HG03066 (cell line): ENCODE measurements around the gene SH2D3C.
A peak's percentile ranks its signal among the peaks of the same experiment; 100 is the strongest.

Experiments
- ATAC-seq: cut with Tn5 transposase; IDR thresholded peaks from one replicate; pipeline ENCODE4 v1.9.1; 2021; ENCODE audit warnings: low read depth; ENCODE audit not compliant: unreplicated experiment

The SH2D3C gene

GRCh38 chr9:127723444-127723843 is 55.0 kb downstream of the SH2D3C start:
- ATAC-seq: no peak

GRCh38 chr9:127723013-127723412 is 55.5 kb downstream of the SH2D3C start:
- ATAC-seq: no peak

GRCh38 chr9:127722055-127722745 is 56.3 kb downstream of the SH2D3C start:
- no peak for ATAC-seq

GRCh38 chr9:127721391-127721821 is 57.1 kb downstream of the SH2D3C start:
- ATAC-seq: no peak

GRCh38 chr9:127720865-127721227 is 57.6 kb downstream of the SH2D3C start:
- ATAC-seq: no peak

GRCh38 chr9:127720031-127720864 is 58.2 kb downstream of the SH2D3C start:
- ATAC-seq: no peak

- no peak for ATAC-seq
These were observed 60.7 kb downstream of the SH2D3C start for GRCh38 chr9:127717766-127718165.

GRCh38 chr9:127716412-127716811 is 62.1 kb downstream of the SH2D3C start:
- no peak for ATAC-seq

- ATAC-seq: peak; percentile 87
These were observed 62.8 kb downstream of the SH2D3C start, which contains the start of the genes PTRH1 and TTC16 for GRCh38 chr9:127715470-127716337. TSS of gene PTRH1 (minus strand) at chr9:127715663. CDS start at chr9:127715639, 24 bp downstream. TSS of gene TTC16 (plus strand) at chr9:127716079. CDS start at chr9:127716146, 67 bp downstream.

- peak; percentile 8 for ATAC-seq
These were observed 63.5 kb downstream of the SH2D3C start for GRCh38 chr9:127714951-127715469.

- ATAC-seq: no peak
These were observed 64.3 kb downstream of the SH2D3C start for GRCh38 chr9:127714020-127714750.

- no peak for ATAC-seq
These were observed 65.6 kb downstream of the SH2D3C start for GRCh38 chr9:127712867-127713266.

- ATAC-seq: no peak
These were observed 66.1 kb downstream of the SH2D3C start for GRCh38 chr9:127712371-127712770.

GRCh38 chr9:127711831-127712274 is 66.6 kb downstream of the SH2D3C start:
- no peak for ATAC-seq

GRCh38 chr9:127711226-127711701 is 67.2 kb downstream of the SH2D3C start:
- ATAC-seq: no peak

- ATAC-seq: no peak
These were observed 68.2 kb downstream of the SH2D3C start for GRCh38 chr9:127710204-127710783.

GRCh38 chr9:127708952-127709587 is 69.4 kb downstream of the SH2D3C start:
- no peak for ATAC-seq

- no peak for ATAC-seq
These were observed 70.7 kb downstream of the SH2D3C start for GRCh38 chr9:127707766-127708165.

GRCh38 chr9:127706836-127707241 is 71.6 kb downstream of the SH2D3C start, which contains the start of gene CFAP157:
TSS of gene CFAP157 (plus strand) at chr9:127706988. CDS start at chr9:127707032, 44 bp downstream.
- no peak for ATAC-seq
